K562 (cell line): Measurements from ENCODE around the gene C1orf198. TPM values are rescaled to one million over a fixed set of nuclear protein-coding genes. Genes with fewer than 3 reads are reported as not detected.

ENCODE experiments used
- BDP1 ChIP-seq: IDR thresholded peaks from 3 replicates; pipeline ENCODE4 v1.6.1; 2011; ENCODE audit not compliant: insufficient read length, insufficient read depth
- EP400 ChIP-seq: fragments of 450-650 bp; IDR thresholded peaks from 2 replicates; pipeline ENCODE4 v1.6.1; 2017; ENCODE audit warnings: antibody characterized with exemption, mild to moderate bottlenecking, moderate library complexity
- EZH2 ChIP-seq: IDR thresholded peaks from 2 replicates; pipeline ENCODE4 v1.6.1; 2012; ENCODE audit warnings: low read depth, mild to moderate bottlenecking, inconsistent platforms, low read length, borderline replicate concordance
- NFATC3 ChIP-seq: fragments of 450-650 bp; IDR thresholded peaks from 2 replicates; pipeline ENCODE4 v1.6.1; 2017; ENCODE audit warnings: mild to moderate bottlenecking
- XRCC3 ChIP-seq: fragments of 450-650 bp; IDR thresholded peaks from 2 replicates; pipeline ENCODE4 v1.6.1; 2017; ENCODE audit warnings: mild to moderate bottlenecking, moderate library complexity
- ZNF764 ChIP-seq: fragments of 250-450 bp; sonication (Bioruptor Pico); IDR thresholded peaks from 2 replicates; pipeline ENCODE4 v1.4.0; 2020; ENCODE audit warnings: low read depth, mild to moderate bottlenecking, moderate library complexity
- polyA plus RNA-seq, 8 experiments: library from polyadenylated mRNA; depleted of rRNA in 4 of 8; stranded (reverse) in 5 of 8; unstranded in 3 of 8; fragments of >200 nt; fragmentation: Nextera tagmentation in 2 of 8; fragmentation: Illumina TruSeq in 1 of 8; extraction: Ambion mirVana in 2 of 8; extraction: Trizol in 1 of 8; gene quantifications; 2 replicates each; pipeline versions ENCODE4 v1.2.1 to v1.2.3, GENCODE V29; 2011 to 2014; ENCODE audit warnings: inconsistent platforms in 1 of 8, missing spikeins in 1 of 8
- total RNA-seq, 7 experiments: library from RNA; depleted of rRNA in 6 of 7; stranded (reverse); fragments of >200 nt in 6 of 7; fragmentation: Illumina TruSeq in 2 of 7; extraction: Trizol in 2 of 7; gene quantifications; 2 replicates each; pipeline versions ENCODE4 v1.2.1 to v1.2.3, GENCODE V29; 2011 to 2021; ENCODE audit warnings: low replicate concordance in 1 of 7
- TF ChIP-seq, protein P1 (sequence below): fragments of 200-800 bp; sonication (Bioruptor generic); IDR thresholded peaks from 2 replicates; pipeline ENCODE4 v1.6.1; 2016; ENCODE audit warnings: missing genetic modification characterization, missing compliant biosample characterization
- TF ChIP-seq, protein P2 (sequence below): sonication (generic); formaldehyde crosslinking; IDR thresholded peaks from 2 replicates; pipeline ENCODE4 v1.8.0; 2022; ENCODE audit warnings: mild to moderate bottlenecking, missing genetic modification reagents
- TF ChIP-seq, protein P3 (sequence below): fragments of 450-650 bp; conservative IDR thresholded peaks from 2 replicates; pipeline ENCODE4 v1.6.1; 2016; ENCODE audit warnings: missing genetic modification characterization, low read depth, mild to moderate bottlenecking, missing compliant biosample characterization, moderate library complexity
- TF ChIP-seq, protein P4 (sequence below): IDR thresholded peaks from 2 replicates; pipeline ENCODE4 v1.6.1; 2012; ENCODE audit warnings: low read depth, low read length, improper control_type of control experiment, borderline replicate concordance

The C1orf198 gene
- total and polyA plus RNA-seq, 9 of the 15 experiments (the other 6 are each of a cell fraction or from before 2014, with no cell fraction given): 2.0 to 15.1 (median 10.4) TPM

DNA sequence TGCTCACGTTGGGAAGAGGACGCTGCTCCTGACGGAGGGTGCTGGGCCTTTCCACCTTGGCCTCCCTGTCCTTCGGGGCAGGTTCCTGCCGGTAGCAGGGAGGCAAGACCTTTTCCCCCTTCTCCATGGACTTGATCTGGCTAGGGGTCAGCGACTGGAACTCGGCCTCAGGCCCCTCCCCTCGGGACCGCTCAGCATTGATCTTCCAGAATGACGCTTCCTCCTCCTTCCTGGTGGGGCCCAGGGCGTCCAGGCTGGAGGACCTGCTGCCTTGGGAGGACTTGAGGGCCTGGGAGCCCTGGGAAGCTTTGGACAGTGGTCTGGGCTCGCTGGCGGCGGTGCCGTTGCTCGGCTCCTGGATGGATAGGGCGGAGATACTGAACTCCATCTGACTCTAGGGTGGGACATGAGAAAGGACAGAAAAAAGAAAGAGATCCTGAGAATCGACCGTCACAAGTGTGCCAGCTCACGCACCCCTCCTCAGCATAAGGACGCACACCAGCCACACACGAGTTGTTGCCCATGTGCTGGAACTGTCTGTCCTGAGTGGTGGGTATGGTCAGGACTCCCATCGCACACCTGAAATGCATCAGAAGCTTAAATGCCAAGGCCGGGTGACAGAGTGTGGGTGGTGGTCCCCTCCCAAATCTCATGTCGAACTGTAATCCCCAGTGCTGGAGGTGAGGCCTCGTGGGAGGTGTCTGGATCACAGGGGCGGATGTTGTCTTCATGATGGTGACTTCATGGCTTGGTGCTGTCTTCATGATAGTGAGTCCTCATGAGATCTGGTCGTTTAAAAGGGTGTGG lies 24.6 kb downstream of the C1orf198 start (continued):
- TF ChIP-seq, protein P1, sequence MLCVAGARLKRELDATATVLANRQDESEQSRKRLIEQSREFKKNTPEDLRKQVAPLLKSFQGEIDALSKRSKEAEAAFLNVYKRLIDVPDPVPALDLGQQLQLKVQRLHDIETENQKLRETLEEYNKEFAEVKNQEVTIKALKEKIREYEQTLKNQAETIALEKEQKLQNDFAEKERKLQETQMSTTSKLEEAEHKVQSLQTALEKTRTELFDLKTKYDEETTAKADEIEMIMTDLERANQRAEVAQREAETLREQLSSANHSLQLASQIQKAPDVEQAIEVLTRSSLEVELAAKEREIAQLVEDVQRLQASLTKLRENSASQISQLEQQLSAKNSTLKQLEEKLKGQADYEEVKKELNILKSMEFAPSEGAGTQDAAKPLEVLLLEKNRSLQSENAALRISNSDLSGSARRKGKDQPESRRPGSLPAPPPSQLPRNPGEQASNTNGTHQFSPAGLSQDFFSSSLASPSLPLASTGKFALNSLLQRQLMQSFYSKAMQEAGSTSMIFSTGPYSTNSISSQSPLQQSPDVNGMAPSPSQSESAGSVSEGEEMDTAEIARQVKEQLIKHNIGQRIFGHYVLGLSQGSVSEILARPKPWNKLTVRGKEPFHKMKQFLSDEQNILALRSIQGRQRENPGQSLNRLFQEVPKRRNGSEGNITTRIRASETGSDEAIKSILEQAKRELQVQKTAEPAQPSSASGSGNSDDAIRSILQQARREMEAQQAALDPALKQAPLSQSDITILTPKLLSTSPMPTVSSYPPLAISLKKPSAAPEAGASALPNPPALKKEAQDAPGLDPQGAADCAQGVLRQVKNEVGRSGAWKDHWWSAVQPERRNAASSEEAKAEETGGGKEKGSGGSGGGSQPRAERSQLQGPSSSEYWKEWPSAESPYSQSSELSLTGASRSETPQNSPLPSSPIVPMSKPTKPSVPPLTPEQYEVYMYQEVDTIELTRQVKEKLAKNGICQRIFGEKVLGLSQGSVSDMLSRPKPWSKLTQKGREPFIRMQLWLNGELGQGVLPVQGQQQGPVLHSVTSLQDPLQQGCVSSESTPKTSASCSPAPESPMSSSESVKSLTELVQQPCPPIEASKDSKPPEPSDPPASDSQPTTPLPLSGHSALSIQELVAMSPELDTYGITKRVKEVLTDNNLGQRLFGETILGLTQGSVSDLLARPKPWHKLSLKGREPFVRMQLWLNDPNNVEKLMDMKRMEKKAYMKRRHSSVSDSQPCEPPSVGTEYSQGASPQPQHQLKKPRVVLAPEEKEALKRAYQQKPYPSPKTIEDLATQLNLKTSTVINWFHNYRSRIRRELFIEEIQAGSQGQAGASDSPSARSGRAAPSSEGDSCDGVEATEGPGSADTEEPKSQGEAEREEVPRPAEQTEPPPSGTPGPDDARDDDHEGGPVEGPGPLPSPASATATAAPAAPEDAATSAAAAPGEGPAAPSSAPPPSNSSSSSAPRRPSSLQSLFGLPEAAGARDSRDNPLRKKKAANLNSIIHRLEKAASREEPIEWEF (CRISPR knock-in tag): no peak
- TF ChIP-seq, protein P2, sequence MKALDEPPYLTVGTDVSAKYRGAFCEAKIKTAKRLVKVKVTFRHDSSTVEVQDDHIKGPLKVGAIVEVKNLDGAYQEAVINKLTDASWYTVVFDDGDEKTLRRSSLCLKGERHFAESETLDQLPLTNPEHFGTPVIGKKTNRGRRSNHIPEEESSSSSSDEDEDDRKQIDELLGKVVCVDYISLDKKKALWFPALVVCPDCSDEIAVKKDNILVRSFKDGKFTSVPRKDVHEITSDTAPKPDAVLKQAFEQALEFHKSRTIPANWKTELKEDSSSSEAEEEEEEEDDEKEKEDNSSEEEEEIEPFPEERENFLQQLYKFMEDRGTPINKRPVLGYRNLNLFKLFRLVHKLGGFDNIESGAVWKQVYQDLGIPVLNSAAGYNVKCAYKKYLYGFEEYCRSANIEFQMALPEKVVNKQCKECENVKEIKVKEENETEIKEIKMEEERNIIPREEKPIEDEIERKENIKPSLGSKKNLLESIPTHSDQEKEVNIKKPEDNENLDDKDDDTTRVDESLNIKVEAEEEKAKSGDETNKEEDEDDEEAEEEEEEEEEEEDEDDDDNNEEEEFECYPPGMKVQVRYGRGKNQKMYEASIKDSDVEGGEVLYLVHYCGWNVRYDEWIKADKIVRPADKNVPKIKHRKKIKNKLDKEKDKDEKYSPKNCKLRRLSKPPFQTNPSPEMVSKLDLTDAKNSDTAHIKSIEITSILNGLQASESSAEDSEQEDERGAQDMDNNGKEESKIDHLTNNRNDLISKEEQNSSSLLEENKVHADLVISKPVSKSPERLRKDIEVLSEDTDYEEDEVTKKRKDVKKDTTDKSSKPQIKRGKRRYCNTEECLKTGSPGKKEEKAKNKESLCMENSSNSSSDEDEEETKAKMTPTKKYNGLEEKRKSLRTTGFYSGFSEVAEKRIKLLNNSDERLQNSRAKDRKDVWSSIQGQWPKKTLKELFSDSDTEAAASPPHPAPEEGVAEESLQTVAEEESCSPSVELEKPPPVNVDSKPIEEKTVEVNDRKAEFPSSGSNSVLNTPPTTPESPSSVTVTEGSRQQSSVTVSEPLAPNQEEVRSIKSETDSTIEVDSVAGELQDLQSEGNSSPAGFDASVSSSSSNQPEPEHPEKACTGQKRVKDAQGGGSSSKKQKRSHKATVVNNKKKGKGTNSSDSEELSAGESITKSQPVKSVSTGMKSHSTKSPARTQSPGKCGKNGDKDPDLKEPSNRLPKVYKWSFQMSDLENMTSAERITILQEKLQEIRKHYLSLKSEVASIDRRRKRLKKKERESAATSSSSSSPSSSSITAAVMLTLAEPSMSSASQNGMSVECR (CRISPR knock-in tag): no peak
- TF ChIP-seq EZH2: no peak
- no peak for TF ChIP-seq XRCC3
- no peak for TF ChIP-seq BDP1
- TF ChIP-seq NFATC3: no peak
- TF ChIP-seq ZNF764 (CRISPR knock-in tag): no peak
- TF ChIP-seq, protein P3, sequence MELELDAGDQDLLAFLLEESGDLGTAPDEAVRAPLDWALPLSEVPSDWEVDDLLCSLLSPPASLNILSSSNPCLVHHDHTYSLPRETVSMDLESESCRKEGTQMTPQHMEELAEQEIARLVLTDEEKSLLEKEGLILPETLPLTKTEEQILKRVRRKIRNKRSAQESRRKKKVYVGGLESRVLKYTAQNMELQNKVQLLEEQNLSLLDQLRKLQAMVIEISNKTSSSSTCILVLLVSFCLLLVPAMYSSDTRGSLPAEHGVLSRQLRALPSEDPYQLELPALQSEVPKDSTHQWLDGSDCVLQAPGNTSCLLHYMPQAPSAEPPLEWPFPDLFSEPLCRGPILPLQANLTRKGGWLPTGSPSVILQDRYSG (tag): no peak
- TF ChIP-seq, protein P4, sequence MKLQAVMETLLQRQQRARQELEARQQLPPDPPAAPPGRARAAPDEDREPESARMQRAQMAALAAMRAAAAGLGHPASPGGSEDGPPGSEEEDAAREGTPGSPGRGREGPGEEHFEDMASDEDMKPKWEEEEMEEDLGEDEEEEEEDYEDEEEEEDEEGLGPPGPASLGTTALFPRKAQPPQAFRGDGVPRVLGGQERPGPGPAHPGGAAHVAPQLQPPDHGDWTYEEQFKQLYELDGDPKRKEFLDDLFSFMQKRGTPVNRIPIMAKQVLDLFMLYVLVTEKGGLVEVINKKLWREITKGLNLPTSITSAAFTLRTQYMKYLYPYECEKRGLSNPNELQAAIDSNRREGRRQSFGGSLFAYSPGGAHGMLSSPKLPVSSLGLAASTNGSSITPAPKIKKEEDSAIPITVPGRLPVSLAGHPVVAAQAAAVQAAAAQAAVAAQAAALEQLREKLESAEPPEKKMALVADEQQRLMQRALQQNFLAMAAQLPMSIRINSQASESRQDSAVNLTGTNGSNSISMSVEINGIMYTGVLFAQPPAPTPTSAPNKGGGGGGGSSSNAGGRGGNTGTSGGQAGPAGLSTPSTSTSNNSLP: no peak
- no peak for TF ChIP-seq EP400
- TF ChIP-seq, all 486 proteins: peak for 0
